Measurements from ENCODE around the gene RSU1. TPM values are rescaled to one million over a fixed set of nuclear protein-coding genes. Genes with fewer than 3 reads are reported as not detected.

Gene RSU1
- polyA plus RNA-seq, 1 experiment = 277 TPM

- no peak for TF ChIP-seq CTCF (IDR thresholded peaks at IDR 0.05; ENCODE audit: insufficient read depth, low read depth, low read length)
- peaks cover 2% of the 10 kb centered on the region for H3K36me3 ChIP-seq (ENCODE audit: control insufficient read depth, insufficient read depth, low read length)
- no peak for DNase-seq (ENCODE audit: low read depth)
- no peaks in the 10 kb centered on the region for H3K27me3 ChIP-seq (ENCODE audit: control insufficient read depth, insufficient read depth, low read length)
- POLR2A ChIA-PET = no interaction called here
- no peak overlapping the region for H3K4me3 ChIP-seq (ENCODE audit: low read depth, low read length)
- CTCF ChIA-PET = no interaction called here
These were observed 177.1 kb downstream of the RSU1 start for GRCh38 chr10:16640153-16640552.

- Histone ChIP-seq H3K4me3 (ENCODE audit: low read depth, low read length) (no peak overlapping the region), H3K36me3 (ENCODE audit: control insufficient read depth, insufficient read depth, low read length) (peaks cover 2% of the 10 kb centered on the region), H3K27me3 (ENCODE audit: control insufficient read depth, insufficient read depth, low read length) (no peaks in the 10 kb centered on the region)
- TF ChIP-seq CTCF (IDR thresholded peaks at IDR 0.05; ENCODE audit: insufficient read depth, low read depth, low read length) = no peak
- CTCF ChIA-PET = interaction anchor here (2.5 kb wide), 1 partner anchor 10 kb away, joined by 6 read pairs; no protein-coding TSS in a partner anchor
- no peak for DNase-seq (ENCODE audit: low read depth)
- POLR2A ChIA-PET = no interaction called here
These were observed 177.8 kb downstream of the RSU1 start for GRCh38 chr10:16639471-16639870.

GRCh38 chr10:16632996-16633395, 184.2 kb downstream of the RSU1 start:
- no peak for DNase-seq (ENCODE audit: low read depth)
- CTCF ChIA-PET = no interaction called here

GRCh38 chr10:16626697-16627096, 190.5 kb downstream of the RSU1 start:
- POLR2A ChIA-PET = no interaction called here
- H3K27me3 ChIP-seq (ENCODE audit: control insufficient read depth, insufficient read depth, low read length) = no peaks in the 10 kb centered on the region
- no peak overlapping the region for H3K4me3 ChIP-seq (ENCODE audit: low read depth, low read length)
- H3K36me3 ChIP-seq (ENCODE audit: control insufficient read depth, insufficient read depth, low read length) = no peaks in the 10 kb centered on the region
- CTCF ChIA-PET = no interaction called here
- no peak for DNase-seq (ENCODE audit: low read depth)
- TF ChIP-seq CTCF (IDR thresholded peaks at IDR 0.05; ENCODE audit: insufficient read depth, low read depth, low read length) = no peak

More at GRCh38 chr10:16632996-16633395, 184.2 kb downstream of the RSU1 start:
- no peak overlapping the region for H3K4me3 ChIP-seq (ENCODE audit: low read depth, low read length)
- peaks cover 1% of the 10 kb centered on the region; the same call in 1 of the 2 replicates for H3K36me3 ChIP-seq (ENCODE audit: control insufficient read depth, insufficient read depth, low read length)
- no peaks in the 10 kb centered on the region for H3K27me3 ChIP-seq (ENCODE audit: control insufficient read depth, insufficient read depth, low read length)
- no peak for TF ChIP-seq CTCF (IDR thresholded peaks at IDR 0.05; ENCODE audit: insufficient read depth, low read depth, low read length)
- POLR2A ChIA-PET = no interaction called here

GRCh38 chr10:16612981-16613355, 204.3 kb downstream of the RSU1 start:
- TF ChIP-seq CTCF (IDR thresholded peaks at IDR 0.05; ENCODE audit: insufficient read depth, low read depth, low read length) = no peak
- Histone ChIP-seq H3K27me3 (ENCODE audit: control insufficient read depth, insufficient read depth, low read length) (no peaks in the 10 kb centered on the region), H3K4me3 (ENCODE audit: low read depth, low read length) (no peak overlapping the region), H3K36me3 (ENCODE audit: control insufficient read depth, insufficient read depth, low read length) (no peaks in the 10 kb centered on the region)
- DNase-seq (ENCODE audit: low read depth) = no peak
- ChIA-PET POLR2A (no interaction called here), CTCF (no interaction called here)
